Stimulated activated CD4-positive, alpha-beta T cell treated with anti-CD3 and anti-CD28 coated beads, Interleukin-2, amount 100 ng/mL, for 4 hours (primary cell): Measurements from ENCODE around the gene GLDN.
"Not testable (repeated sequence)": the region's sequence is repeated elsewhere in the genome, so short reads cannot be mapped to it uniquely, and the experiment has no call there.

Source experiments
- DNase-seq: peaks from one replicate; pipeline ENCODE4 v3.0.0-alpha.2; 2020; ENCODE audit warnings: low read depth

GLDN gene

DNA sequence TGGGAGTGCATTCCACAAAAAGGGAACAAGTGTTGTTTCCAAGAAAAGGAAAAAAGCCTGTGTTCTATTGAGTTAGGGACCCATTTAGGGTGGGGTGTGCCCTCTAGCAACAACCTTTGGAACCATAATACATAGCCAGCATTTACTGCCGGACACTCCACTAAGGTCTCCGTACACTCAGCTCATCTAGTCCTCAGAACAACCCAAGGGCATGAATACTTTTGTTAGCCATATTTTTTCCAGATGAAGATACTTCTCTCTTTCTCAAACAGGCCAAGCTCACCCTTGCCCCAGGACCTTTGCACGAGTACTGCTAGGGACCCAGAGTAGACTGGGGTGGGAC lies 46.2 kb downstream of the GLDN start:
- DNase-seq, result no peak

DNA sequence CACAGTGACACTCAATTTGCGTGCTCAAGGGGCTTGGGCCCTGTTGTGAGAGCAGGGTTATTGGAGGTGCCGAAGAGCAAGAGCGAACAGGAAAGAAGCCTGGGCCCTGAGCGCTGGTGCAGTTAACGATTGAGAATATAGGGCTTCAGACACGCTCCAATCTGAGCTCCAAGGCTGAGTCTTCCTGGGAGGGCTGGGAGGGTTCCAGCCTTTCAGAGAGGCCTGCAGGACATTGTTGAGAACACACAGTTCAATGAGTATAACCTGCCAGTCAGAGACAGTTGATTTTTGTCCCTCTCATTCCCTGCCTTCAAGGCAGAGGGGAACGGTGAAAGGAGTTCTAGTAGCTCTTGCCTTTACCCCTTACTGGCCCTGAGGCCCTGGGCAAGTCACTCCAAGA lies 47.3 kb downstream of the GLDN start:
- DNase-seq, result no peak

DNA sequence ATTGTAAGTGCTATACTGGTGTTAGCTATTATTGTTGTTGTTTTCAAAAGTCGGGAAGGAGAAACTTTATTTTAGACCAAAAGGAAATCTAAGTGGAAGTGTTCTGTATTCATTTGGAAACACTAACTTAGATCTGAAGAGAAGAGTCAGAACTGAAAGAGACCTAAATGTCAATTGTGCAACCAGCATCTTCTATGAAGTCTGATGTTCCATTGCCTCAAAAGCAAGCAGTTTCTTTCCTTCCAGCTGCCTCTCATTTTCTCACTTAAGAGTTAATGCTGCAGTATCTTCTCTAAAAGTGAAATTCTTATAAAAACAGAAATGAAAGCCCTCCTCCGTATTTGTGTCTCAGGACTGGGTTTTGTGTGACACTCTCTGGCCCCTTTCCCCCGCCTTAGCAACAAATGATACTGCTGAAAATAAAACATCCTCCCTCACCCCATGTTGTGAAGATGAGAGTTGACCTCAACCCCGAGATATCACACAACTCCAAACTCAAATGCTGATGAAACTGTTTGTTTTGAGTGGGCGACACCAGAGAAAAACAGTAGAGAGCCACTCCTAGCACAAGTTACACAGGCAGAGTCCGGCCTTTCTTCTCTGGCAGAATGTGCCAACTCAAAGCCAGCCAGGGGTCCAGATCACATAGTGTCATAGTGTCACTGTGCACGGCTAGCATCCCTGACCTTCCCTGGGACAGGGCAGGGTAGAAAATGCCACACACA lies 48.9 kb downstream of the GLDN start:
- DNase-seq, result no peak

DNA sequence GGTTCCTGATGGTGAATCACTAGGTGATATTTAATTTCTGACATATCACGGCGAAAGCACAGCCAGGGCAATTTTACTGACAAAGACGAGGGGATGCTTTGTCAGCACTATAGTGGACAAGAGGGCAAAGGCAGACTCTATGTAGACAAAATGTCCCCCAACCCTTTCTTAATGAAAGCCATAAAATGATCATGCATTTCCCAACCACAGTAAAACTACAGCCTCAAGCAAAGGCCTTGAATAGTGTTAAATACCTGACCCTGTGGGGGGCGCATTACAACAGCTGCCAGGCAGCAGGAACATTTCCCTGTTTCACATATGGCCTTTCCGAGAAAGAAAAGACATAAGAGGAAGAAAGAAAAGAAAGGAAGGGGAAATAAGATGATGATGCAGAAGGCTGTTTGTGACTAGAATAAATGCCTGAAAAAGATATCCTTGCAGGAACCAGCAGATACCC lies 49.5 kb downstream of the GLDN start:
- DNase-seq, result no peak

DNA sequence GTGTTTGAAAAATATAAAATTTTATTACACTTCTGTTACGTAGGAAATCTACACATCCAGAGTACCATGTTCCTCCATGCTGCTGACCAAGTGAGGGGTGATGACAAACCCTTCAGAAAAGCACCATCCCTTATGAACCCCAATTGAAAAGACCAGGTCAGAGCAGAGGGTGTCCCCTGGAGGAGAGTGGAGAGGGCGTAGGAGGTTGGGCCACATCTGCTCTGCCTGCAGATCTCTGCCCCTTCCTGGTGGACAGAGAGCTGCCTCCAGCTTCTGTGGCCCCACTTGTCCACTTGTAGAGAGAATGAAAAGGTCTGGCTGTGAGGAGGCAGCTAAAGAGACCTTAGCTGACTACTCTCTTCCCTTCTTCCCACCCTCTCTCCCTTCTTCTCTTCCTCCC lies 55.5 kb downstream of the GLDN start:
- DNase-seq, result no peak

DNA sequence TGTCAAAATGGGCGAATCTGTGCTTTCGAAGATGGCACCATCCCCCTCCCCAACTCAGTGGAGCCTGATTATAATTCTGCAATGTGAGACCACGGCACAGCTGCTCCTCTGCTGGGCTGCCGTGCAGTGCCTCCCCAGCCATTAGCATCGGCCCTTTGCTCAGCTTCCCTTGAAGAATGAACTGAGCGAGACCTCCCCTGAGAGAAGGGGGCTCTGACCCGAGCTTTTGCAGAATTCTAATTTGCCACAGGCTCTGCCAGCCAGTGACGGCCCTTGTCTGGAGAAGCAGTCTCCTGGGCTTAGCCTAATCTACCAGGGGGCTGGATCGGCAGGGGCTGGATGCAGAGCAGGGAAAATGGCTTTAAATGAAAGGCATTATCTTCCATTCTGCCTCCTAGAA lies 57.2 kb downstream of the GLDN start:
- no peak for DNase-seq

DNA sequence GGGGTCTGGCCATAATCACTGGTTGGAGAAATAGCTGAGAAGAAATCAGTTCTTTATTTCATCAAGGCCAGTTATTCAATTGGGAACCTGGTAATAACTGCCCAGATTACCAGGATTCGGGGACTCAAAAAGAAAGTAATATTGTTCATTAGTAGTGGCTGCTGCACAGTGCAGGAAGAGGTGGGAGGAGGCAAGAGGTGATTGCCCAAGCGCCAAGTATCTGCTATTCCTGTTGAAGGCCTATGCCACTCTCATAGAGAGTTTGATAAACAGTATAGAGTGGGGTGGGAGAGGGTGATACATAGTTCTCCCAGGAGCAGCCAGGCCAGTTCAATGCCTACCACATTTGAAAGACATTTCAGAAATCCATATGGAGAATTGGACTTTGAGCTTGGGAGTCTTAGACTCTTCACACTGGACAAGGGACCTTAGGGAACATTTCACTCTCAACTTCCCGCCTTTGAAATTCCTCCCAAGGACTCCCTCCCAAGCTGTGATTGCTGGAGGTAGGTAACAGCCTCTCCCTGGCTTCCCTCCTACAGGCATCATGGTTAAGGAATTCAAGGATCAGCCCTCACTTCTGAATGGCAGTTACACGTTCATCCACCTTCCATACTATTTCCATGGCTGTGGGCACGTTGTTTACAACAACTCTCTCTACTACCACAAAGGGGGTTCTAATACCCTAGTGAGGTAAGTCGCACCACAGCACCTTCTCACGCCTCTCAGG lies 59.8 kb downstream of the GLDN start:
- no peak for DNase-seq

DNA sequence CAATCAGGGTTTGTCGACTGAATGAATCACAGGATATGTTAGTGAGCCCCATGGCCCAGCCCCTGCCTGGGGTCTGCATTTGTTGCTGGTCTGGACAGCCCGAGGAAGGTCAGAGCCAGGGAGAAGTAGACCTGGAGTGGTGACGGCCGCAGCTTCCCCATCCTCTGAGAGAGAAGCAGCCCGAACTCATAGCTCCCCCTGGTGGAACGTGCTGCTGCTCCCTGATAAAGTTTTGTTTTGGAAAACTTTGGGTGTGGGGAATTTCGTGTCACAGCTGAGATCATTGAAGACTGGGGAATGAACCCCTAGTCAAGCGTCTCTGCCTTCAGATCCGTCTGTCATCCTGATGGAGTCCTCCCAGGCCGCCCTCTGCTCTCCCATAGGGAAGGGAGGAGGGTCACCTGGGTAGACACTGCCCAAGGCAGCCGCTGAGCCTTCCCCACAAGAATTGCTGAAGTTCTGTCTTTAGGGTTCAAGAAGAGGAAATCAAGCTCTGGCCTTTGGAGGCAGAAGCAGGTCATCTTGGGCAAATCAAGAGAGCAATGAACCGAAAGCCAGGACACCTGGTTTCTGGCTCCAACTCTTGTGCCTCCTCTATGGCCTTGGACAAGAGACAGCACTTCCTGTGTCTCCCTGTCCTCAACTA lies 60.5 kb downstream of the GLDN start:
- DNase-seq, result no peak

DNA sequence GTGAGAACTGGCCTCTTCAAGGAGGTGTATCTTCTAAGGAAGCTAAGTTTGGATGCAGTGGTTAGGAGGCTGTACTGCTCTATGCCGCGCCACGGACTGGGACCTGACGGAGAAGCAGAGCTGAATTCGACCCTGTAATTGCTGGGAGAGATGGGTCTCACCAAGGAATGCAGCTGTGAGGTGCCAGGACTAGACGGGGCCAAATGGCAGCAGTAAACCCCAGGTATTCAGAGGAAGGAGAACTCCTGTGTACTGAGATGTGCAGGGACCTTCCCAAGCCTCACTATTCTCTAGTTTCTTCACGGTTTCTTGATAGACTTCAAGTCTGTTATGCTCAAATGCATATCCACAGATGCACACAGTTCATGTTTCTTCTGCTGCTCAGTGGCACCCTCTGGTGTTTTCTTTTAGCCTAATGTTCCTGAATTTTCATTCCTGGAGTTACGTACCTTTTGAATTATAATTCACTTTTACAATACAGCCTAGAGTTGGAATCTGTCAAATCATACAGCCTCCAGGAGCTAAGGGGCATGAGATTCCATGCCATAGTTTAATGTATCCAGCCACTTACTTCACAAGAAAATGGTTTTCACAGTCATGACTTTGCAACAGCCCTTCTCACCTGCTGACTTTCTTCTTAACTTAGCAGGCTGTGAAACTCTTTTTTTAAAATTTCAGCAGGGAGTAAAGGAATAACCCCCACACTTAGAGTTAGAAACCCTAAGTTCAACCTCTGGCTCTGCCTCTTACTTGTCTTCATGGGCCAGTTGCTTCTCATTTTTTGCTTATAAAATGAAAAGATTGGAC lies 61.8 kb downstream of the GLDN start:
- no peak for DNase-seq

DNA sequence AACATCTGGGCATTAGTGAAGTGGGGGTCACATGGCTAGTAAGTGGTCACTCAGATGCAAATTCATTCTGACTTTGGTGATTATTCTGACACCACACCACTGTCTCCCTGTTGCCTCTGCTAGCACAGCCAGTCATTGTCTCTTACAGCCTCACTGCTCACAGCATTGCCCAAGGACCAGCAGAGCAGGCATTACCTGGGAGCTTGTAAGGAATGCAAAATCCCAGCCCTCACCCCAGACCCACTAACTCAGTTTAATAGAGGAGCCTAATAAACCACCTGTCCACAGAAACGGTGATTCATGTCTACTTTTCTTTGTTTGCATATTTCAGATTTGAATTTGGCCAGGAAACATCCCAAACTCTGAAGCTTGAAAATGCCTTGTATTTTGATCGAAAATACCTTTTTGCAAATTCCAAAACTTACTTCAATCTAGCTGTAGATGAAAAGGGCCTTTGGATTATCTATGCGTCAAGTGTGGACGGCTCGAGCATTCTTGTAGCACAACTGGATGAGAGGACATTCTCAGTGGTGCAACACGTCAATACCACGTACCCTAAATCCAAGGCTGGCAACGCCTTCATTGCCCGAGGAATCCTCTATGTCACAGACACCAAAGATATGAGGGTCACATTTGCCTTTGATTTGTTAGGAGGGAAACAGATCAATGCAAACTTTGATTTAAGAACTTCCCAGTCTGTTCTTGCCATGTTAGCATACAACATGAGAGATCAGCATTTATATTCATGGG lies 62.7 kb downstream of the GLDN start:
- DNase-seq, result no peak

DNA sequence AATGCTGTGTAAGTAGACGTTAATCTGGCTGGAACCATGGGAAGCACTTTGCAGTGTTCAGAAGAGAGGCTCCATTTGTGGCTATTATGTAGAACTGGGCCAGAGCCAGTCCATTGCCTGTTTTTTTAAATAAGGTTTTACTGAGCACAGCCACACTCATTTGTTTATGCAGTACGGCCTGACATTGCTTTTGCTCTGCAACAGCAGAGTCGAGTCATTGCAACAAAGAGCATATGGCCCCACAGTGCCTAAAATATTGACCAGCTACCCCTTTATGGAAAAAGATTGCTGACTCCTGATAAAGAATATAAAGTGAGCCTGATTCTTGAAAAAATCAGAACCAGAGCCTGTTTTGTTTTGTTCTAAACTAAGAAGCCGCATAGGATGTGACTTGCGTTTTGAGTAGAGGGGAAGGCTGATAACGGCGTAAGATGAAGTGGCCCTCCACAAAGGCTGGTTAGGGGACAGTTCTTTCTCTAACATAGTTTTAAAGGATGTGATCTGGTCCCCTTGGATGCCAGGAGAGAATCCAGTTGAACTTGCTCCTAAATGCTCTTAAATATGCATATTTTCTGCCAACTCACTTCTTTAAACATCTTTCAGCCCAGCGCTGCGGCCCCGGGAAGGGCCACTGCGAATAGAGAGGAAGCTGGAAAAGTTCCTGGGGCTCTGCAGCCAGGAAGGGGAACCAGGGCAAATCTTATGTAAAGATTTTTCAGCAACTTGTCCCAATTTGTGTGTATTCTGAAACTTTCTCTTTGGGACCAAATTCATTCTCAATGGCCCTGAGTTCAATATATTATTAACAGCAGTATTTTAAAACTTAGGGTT lies 64.5 kb downstream of the GLDN start:
- no peak for DNase-seq

DNA sequence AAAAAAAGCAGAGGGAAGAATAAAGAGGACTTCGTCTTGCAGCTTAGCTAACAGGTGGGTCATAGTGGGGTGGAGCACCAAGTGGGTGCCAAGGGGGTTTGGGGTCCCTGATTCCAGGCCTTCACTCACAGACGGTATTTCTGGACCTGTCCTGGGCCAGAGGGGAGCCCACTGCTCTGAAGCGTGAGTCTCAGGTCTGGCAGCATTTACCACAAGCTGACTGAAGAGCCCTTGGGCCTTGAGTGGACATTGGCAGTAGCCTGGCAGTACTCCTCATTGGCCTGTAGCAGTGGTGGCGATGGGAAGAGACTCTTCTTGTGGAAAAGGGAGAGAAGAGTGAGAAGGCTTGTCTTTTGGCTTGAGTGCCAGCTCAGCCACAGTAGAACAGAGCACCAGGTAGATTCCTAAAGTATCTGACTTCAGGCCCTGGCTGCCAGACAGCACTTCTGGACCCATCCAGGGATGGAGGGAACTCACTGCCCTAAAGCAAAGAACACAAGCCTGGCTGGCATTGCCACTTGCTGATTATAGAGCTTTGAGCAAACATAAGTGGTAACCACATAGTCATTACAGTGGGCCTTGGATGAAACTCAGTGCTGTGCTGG lies 72.9 kb downstream of the GLDN start:
- no peak for DNase-seq

DNA sequence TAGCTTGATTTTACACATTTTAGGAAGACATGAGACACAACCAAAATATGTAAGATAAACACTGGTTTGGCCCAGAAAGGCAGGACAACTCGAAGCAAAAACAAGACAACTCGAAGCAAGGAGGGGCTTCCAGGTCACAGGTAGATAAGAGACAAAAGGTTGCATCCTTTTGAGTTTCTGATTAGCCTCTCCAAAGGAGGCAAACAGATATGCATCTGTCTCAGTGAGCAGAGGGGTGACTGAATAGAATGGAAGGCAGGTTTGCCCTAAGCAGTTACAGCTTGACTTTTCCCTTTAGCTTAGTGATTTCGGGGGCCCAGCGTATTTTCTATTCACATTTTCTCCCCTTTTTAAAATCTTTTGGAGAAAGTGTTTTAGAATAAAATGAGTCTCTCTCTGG lies 74.7 kb downstream of the GLDN start:
- no peak for DNase-seq

DNA sequence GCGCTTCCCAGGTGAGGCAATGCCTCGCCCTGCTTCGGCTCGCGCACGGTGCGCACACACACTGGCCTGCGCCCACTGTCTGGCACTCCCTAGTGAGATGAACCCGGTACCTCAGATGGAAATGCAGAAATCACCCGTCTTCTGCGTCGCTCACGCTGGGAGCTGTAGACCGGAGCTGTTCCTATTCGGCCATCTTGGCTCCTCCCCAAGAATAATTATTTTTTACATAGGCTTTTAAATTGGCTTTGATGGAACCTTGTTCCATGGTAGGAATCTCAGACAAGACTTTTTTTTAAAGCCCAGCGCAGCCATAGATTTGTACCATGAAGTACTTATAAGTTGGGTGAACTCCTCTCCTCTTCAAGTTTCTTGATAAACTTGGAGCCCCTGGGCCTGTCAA lies 81.6 kb downstream of the GLDN start:
- DNase-seq, result not testable (repeated sequence)

DNA sequence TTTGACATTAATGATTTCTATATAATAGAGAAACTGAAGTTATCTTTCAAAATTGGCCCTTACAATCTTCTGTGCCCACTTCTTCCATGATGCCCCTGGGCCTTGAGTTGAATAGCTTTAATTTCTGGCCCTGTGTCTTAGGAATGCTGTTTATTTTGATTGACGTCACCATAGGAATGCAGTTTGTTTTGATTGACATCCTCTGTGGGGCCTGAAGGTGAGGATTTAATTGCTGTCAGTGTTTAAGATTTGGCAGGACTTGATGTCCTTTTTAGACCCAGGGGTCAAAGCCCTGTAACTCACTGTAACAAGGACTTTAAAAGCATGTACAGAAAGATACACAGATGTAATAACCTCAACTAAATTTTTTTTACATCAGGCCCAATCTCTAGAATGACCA lies 83.3 kb downstream of the GLDN start:
- DNase-seq, result no peak

DNA sequence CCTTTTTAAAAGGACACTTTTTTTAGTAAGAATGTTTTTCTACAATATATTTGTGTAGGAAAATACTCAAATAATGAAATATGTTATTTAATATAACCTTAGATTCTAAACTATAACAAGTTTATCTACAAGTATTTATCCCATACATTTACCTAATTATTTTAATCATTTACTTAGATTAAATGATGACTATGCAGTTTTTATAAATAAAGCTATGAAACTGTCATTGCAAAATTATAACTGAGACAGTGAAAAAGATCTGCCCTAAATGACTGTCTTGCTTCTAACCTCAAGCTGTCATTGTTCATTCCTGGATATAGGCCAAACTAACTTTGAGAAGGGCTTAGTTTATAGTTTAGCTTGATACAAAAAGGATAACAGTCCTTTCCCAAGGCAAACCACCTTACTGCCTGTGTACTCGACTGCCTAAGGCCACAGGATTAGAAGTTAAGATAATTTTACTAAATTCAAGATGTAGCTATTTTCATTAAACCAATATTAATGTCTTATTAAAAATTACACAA lies 84.1 kb downstream of the GLDN start:
- DNase-seq, result no peak

DNA sequence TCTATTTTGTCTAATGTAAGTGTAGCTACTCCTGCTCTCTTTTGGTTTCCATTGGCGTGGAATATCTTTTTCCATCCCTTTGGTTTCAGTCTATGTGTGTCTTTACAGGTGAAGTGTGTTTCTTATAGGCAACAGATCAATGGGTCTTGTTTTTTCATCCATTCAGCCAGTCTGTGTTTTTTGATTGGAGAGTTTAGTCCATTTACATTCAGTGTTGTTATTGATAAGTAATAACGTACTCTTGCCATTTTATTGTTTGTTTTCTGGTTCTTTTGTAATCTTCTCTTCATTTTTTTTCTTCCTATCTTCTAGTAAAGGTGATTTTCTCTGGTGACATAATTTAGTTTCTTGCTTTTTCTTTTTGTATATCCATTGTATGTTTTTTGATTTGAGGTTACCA lies 97.1 kb downstream of the GLDN start:
- no peak for DNase-seq

DNA sequence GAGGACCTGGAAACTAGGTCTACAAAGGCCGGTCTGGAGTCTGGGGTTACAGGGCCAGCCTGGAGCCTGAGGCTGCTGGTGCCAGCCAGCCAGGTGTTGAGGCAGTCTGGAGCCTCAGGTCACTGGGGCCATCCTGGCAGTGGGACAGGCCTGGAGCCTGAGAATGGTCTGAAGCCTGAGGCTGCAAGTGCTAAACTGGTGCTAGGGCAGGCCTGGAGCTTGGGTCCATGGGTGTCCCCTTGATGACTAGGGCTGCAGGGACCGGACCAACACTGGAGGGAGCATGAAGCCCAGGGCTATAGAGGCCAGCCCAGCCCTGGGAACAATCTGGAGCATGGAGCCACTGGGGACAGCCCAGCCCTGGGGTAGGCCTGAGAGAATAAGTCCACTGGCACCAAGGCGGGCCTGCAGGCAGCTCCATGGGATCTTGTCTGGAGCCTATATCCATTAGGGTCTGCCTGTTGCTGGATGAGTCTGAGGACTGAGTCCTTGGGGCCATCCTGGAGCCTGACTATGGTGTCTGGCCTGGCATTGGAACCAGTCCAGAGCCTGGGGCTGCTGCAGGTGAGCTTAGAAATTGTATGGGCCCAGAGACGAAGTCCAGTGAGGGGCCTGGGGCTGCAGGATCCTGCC lies 101.9 kb downstream of the GLDN start:
- no peak for DNase-seq

DNA sequence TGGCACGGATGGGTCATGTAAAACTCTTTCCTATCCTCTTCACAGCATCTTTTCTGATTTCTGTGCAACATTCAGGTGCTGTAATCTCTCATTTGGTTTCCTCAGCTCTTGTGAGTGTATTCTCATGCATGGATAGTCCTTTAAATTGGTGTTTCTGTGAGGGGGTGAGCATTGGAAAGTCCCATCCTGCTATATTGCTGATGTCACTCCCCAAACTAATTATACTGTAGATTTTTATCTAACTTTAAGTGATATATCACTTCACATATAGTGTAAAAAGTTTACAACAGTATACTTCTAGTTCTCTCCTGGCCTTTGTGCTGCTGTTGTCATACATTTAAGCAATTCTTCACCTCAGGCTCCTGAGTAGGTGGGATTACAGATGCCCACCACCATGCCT lies 102.7 kb downstream of the GLDN start:
- DNase-seq, result no peak

DNA sequence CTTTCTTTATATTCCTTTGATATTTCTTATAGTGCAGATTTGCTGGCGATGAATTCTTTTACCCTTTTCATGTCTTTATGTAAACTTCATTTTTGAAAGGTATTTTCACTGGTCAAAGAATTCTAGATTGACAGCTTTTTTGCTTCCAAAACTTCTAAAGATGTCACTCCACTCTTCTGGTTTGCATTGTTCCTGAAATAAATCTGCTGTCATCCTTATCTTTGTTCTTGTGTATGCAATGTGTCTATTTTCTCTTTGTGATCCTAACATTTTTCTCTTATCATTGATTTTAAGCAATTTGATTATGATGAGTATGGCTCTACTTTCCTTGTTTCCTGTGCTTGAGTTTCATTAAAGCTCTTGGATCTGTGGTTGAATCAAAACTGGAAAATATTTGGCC lies 103.4 kb downstream of the GLDN start:
- no peak for DNase-seq
